ENCODE measurements around the gene VPS13D.

Gene VPS13D

GRCh38 chr1:12503709-12504108 lies 273.9 kb downstream of the VPS13D start:
- no peak for DNase-seq (ENCODE audit: low read depth, low spot score)
- in situ Hi-C loops (cut with HindIII; ENCODE audit: low sequenced_read_pairs), result no loop called here
- TF ChIP-seq CTCF (IDR thresholded peaks at IDR 0.05; ENCODE audit: low read depth, low read length), result no peak
- H3K4me3 ChIP-seq (ENCODE audit: low read depth, low read length), result no peak overlapping the region

- in situ Hi-C loops (cut with HindIII; ENCODE audit: low sequenced_read_pairs), result no loop called here
- DNase-seq (ENCODE audit: low read depth, low spot score), result no peak
- H3K4me3 ChIP-seq (ENCODE audit: low read depth, low read length), result no peak overlapping the region
- TF ChIP-seq CTCF (IDR thresholded peaks at IDR 0.05; ENCODE audit: low read depth, low read length), result no peak
These were observed 274.8 kb downstream of the VPS13D start for GRCh38 chr1:12504601-12505000.

- DNase-seq (ENCODE audit: low read depth, low spot score), result no peak
- TF ChIP-seq CTCF (IDR thresholded peaks at IDR 0.05; ENCODE audit: low read depth, low read length), result no peak
- H3K4me3 ChIP-seq (ENCODE audit: low read depth, low read length), result no peak overlapping the region
- in situ Hi-C loops (cut with HindIII; ENCODE audit: low sequenced_read_pairs), result no loop called here
These were observed 275.4 kb downstream of the VPS13D start for GRCh38 chr1:12505231-12505630.

GRCh38 chr1:12505639-12506280 lies 275.9 kb downstream of the VPS13D start:
- H3K4me3 ChIP-seq (ENCODE audit: low read depth, low read length), result no peak overlapping the region
- in situ Hi-C loops (cut with HindIII; ENCODE audit: low sequenced_read_pairs), result no loop called here
- TF ChIP-seq CTCF (IDR thresholded peaks at IDR 0.05; ENCODE audit: low read depth, low read length), result no peak
- DNase-seq (ENCODE audit: low read depth, low spot score), result no peak

- no peak overlapping the region for H3K4me3 ChIP-seq (ENCODE audit: low read depth, low read length)
- in situ Hi-C loops (cut with HindIII; ENCODE audit: low sequenced_read_pairs), result no loop called here
- DNase-seq (ENCODE audit: low read depth, low spot score), result no peak
- no peak for TF ChIP-seq CTCF (IDR thresholded peaks at IDR 0.05; ENCODE audit: low read depth, low read length)
These were observed 276.8 kb downstream of the VPS13D start for GRCh38 chr1:12506281-12507280.

GRCh38 chr1:12507631-12508030 lies 277.8 kb downstream of the VPS13D start:
- DNase-seq (ENCODE audit: low read depth, low spot score), result no peak
- no peak overlapping the region for H3K4me3 ChIP-seq (ENCODE audit: low read depth, low read length)
- TF ChIP-seq CTCF (IDR thresholded peaks at IDR 0.05; ENCODE audit: low read depth, low read length), result no peak
- in situ Hi-C loops (cut with HindIII; ENCODE audit: low sequenced_read_pairs), result no loop called here
